Stimulated activated CD4-positive, alpha-beta T cell treated with anti-CD3 and anti-CD28 coated beads, Interleukin-4, amount 100 ng/mL, for 4 hours (primary cell): ENCODE results near the gene IFRD1.

Experiments
- DNase-seq, 2 experiments: peaks; one replicate each; pipeline ENCODE4 v3.0.0-alpha.2; 2020

The IFRD1 gene, protein sequence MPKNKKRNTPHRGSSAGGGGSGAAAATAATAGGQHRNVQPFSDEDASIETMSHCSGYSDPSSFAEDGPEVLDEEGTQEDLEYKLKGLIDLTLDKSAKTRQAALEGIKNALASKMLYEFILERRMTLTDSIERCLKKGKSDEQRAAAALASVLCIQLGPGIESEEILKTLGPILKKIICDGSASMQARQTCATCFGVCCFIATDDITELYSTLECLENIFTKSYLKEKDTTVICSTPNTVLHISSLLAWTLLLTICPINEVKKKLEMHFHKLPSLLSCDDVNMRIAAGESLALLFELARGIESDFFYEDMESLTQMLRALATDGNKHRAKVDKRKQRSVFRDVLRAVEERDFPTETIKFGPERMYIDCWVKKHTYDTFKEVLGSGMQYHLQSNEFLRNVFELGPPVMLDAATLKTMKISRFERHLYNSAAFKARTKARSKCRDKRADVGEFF

DNA sequence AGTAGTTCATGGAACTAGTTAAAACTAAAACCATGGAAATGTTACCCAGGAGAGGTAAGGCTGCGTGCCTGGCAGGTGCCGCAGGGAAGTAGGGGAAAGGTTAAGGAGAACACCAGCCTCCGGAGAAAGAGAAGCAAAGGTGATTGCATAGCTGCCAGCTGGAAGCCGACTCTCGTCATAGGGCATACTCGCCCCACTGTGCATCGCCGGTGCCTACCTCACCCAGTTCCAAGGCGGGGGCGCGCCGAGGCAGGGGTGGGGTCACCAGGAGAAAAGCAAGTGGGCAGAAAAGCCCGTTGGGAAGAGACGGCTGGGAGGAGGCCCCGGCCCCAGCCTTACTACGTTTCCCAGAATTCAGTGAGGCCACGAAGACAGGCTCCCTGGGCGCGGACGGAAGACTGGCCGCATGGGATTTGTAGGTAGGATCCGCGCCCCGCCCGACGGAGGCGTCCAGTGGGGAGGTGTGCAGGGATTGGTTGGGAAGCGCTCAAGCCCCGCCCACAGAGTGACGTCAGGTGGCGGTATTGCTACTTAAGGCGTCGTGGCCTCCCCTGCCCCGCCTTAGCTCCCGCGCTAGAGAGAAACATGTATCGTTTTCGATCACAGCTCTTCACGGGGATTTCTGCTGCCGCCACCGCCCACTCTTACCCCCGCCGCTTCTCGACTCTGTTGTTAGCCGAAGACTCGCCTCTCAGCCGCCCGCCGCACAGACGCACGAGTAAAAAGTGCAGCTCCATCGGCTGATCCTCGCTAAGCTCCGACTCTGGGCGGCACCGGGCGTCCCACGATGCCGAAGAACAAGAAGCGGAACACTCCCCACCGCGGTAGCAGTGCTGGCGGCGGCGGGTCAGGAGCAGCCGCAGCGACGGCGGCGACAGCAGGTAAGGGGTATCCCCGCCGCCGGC lies at the start of gene IFRD1:
Gene IFRD1 (plus strand): TSS at position 559 of the 905 bp plus-strand sequence. CDS start 229 bp downstream, at position 788.
- DNase-seq, result peak; percentile 96 to 99

DNA sequence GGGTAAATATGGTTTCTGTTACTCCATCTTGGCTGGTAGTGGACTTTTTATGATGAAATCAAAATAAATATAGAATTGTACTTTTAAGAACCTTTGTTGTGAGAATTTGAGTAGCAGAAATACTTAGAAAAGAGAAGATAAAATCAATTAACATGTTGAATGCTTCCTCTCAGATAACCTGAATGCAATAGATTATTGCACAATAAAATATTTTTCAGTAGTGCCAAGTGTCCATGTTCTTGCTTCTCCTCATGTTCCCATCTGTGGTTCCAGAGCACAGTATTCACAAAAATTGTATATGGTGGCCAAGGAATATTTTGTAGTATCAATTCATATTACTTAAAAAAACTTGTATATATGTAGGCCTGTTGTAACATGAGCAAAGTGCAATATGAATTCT lies 45.9 kb upstream of the IFRD1 start:
- DNase-seq, result no peak

DNA sequence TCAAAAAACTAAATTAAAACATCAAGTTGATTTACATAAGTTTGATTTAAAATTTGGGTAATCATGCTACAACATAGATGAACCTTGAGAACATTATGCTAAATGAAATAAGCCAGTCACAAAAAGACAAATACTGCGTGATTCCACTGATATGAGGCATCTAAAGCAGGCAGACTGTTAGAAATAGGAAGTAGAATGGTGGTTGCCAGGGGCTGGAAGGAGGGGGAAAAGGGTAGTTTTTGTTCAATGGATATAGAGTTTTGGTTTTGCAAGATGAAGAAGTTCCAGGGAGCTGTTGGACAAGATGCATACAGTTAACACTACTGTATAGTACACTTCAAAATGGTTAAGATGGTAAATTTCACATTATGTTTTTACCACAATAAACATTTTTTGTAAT lies 45.0 kb upstream of the IFRD1 start:
- DNase-seq, result no peak

DNA sequence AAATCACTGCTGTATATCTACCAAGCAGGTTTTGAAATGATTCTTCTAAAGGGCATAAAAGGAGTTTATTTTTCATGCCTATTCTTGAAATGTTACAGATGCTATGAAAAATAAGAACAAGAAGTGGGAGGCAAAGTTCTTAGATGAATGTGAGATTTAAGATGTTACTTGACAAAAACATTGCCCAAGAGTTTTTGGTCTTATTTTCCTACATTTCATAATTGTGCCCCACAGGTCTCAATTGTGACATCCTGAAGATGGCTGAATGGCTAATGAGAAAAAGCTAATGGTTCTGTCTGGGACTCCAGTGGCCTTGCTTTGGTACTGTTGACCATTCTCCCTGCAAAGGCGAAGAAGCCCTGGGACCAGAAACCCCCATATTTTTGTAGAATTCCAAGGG lies 43.0 kb upstream of the IFRD1 start:
- no peak for DNase-seq

DNA sequence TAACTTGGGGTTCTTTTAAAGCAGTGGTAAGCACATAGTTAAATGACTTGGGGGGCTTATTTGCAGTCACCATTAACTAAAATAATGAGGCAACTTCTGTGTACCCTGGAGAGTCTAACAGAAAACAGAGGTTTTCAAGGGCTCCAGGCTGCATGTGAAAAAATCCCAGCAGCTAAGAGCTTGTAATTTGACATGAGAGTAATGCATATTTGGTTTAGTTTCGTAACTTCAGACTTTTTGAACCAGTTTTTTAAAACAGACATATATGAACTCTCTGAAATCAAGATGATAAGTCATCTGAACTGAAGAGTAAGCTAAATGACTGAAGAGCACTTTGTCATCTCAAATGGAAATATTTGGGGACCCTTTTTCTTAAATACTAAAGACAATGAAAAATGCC lies 40.2 kb upstream of the IFRD1 start:
- DNase-seq, result no peak

DNA sequence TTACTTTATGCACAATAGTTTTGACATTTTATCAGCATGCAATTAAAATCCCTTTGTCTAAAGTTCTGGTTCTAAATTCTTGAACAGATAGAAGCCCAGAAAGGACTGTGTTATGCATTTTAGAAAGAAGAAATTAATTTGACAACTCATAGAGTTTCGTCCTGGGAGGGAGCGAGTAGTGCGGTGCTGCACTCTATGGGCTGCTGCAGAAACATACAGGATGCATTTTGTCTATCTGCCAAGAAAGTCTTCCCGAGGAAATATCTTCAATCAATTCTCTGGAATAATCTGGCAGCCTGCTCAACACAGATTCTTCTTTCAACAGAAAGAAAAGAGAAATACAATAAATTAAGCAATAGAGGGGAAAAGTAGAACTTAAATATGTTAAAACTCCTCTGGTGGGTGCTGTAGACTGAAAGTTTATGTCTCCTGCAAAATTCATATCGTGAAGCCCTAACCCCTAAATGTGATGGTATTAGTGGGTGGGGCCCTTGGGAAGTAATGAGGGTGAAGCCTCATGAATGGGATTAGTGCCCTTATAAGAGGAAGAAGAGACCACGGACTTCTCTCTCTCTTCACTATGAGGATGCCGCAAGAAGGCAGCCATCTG lies 39.0 kb upstream of the IFRD1 start:
- DNase-seq, result no peak

DNA sequence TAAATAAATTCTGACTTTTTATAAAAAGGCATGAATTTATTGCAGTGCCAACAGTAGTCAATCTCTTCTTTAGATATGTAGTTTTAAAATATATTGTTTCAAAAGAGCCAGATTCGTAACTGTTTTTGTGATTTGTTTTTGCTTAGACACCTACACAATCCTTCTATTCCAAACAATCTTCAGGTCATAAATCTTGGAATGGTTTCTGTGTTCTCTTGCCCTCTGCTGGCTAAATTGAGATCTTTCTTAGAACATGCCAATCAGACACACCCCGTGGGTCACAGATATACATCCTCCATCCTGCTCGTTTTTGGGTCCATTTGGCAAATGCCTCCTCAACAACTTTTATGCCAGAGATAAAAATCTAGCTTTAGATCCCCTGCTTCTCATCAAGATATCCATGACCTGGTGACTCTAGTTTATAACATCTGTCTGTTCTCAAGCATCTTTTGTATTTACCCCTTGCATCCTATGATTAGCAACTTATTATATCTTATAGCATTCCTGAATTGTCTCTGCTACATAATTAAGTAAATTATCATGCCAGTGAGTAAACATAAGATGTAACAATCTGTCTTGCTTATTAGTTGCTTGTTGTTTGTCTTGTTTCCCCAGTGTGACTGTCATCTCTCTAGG lies 35.3 kb upstream of the IFRD1 start:
- DNase-seq, result no peak

DNA sequence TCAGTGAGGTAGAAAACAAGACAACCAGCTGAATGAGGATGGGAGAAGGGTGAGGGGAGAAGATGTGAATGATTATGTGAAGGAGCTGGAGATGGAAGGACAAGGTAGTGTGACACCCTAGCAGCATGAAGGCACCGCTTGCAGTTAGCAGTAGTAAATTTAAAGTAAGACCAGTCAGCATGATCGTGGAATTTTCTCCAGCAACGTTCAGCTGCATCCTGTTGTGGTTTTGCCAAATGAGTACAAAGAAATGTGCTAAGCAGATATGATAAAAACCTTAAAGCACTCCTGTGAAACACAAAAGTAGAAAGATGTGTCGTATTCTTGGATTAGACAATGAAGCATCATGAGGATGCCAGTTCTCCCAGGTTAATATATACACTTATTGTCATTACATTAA lies 34.1 kb upstream of the IFRD1 start:
- no peak for DNase-seq

DNA sequence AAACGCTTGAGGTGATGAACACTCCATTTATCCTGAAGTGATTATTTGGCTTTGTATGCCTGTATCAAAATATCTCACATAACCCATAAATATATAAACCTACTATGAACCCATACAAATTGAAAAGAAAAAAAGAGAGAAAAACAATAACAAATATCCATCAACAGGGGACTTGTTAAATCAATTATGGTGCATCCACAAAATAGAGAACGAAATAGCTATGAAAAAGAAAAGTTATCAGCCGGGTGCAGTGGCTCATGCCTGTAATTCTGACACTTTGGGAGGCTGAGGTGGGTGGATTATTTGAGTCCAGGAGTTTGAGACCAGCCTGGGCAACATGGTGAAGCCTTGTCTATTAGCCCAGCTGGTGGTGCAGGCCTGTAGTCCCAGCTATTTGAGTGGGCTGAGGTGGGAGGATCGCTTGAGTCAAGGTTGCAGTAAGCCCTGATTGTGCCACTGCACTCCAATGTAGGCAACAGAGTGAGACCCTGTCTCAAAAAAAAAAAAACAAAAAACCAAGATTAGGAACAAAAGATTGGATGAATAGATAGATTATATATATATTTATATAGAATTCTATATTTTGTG lies 30.6 kb upstream of the IFRD1 start:
- no peak for DNase-seq

DNA sequence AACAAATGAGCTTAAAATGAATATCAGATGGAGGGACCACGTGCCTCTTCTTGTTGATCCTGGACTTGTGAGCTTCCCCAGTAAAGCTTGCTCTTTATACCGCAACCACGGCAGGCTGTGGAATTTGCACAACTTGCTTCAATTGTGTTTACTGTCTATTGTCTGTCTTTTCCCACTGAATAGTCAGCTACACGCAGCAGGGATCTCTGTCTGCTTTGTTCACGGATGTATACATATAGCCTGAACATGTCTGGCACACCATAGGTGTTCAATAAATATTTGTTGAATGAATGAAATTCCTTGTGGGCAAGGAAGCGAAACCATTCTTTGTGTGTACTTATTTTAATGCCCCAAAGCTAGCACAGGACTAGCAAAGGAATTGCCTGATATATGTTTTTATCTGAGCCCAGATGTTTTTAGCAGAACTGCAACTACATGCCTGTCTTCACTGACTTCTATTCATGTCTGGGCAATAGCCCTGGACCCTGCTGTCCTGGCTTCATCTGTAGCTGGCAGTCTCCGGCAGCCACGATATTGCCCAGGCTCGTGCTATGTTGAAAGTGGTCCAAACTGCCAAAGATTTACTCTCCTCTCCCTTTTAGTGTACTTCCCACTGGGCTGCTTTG lies 29.9 kb upstream of the IFRD1 start:
- DNase-seq, result no peak

DNA sequence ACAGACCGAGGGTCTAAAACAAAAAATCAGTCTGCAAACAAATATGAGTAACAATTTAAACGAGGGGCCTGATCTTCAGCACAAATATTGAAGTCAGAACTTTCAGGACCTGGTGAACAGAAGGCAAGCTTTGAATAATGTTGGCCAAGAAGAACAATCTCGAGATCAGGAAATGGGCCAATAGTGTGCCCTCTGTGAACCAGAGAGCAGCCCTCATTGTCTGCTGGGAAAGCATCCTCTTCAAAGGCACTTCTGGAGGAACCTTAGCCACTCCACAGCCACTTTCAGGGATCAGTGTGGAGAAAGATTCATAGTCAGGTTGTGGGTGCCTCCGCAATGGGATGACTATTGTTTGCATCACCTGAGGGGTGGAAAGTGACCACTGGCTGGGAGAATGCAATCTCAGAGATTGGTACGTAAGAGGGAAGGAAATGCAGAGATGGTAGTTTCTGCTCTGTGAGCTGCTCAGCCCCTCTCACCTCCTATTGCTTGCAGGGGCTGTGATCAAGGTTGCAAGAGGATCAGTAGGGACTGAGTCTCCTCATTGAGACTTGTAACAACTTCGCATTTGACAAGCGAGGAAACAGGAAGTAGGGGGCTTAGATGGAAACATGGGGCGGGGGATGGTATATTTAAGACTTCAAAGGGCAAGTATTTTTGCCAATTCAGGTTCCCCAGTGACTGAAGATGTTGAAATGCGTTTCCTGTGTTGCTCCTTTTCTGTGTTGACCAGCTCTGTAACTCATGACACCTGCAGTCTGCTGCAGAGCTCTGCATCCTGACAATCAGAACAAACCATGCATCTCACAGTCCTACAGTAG lies 28.4 kb upstream of the IFRD1 start:
- no peak for DNase-seq

DNA sequence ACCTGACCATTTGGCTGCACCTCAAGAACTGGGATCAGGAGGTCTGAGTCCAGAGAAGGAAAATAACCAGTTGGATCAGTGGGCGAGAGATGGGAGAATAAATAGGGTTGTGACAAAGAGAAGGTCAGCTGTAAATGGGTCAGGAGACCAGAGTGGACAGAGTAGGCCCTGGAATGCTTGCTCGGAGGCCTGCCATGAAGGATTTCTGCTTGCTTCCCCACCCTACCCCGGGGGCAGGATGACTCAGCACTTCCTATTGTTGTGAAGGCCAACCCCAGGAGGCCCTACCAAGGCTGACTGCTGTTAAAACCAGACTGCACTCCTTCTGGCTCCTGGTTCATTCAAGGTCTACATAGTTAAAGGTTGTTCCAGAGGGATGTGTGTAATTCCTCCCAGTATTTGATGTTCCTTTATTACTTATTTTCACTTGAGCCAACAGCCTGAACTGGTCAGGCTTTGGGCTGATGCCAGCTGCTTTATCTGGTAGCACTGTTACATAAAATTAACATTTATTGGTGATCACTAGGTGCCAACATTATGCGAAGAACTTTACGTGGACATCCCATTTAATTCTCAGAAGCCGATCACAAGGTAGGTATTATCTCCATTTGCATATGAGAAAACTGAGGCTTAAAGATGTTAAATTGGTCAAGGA lies 27.3 kb upstream of the IFRD1 start:
- DNase-seq, result peak; percentile 10 to 11

DNA sequence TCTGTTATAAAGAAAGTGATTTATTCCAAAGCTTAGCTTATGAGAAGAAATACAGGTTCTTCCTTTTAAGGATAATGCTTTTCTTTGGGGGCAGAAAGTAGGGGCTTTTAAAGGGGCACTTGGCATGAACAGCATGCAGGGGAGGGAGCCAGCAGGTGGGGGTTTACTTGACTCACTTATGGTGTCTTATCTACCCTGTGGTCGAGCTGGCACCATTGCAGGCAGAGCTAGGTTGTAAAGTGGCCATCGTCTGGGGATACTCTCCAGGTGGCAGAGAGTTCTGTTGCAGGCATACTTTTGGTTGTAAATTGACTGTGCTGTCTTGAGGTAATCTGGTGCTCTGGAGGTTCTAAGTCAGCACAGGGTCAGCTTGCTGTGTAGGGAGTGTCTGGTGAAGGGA lies 26.3 kb upstream of the IFRD1 start:
- DNase-seq, result no peak

DNA sequence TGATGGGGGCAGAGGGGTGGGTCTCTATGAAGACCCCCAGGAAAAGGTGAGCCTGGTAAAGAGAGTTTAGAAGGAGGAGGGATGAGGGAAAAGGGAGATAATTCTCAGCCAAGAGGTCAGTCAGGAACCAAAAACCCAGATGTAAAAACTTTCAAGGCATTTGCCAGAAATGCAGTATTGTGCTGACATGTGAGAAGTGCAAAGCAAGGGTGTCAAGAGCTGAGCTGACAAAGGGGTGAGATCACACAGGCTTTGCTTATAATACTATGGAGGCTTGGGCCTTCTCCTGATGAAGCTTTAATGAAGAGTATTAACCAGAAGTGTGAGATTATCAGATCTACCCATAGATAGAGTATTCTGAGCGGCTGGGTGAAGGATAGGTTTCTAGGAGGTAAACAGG lies 22.3 kb upstream of the IFRD1 start:
- DNase-seq, result no peak

DNA sequence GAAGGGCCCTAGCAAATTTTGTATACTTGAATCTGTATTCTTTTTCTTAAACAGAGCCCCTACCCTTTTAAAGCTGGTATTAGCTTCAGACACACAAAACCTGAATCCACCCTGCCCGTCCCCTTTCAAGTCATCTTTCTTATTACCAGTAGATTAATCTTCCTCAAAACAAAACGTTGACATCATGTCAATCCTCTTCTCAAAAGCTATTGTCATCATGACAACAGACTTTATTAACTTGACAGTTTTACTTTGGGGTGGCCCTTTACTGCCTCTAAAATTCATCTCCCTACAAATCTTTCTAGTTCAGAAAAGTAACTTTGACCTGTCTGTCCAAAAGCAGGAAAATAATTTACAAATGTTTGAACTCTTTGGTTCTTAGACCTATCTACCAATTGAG lies 21.5 kb upstream of the IFRD1 start:
- DNase-seq, result no peak

DNA sequence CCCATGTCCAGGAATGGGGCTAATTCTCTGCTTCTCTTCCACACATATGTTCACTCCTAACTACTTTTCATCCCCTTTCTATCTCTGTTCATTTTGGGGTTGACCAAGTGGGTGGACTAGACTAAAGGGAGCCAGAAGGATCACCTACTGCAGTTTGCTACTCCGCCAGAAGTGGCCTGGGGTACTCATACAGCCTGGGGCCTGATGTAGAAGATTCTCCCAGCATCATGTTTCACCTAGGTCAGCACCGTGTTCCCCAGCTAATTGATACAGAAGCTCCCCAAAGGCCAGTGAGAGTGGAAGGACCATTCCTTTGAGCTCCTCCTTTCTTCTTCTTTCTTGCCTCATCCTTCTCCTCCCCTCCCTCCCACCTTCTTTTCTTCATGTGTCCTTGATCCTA lies 19.6 kb upstream of the IFRD1 start:
- no peak for DNase-seq

DNA sequence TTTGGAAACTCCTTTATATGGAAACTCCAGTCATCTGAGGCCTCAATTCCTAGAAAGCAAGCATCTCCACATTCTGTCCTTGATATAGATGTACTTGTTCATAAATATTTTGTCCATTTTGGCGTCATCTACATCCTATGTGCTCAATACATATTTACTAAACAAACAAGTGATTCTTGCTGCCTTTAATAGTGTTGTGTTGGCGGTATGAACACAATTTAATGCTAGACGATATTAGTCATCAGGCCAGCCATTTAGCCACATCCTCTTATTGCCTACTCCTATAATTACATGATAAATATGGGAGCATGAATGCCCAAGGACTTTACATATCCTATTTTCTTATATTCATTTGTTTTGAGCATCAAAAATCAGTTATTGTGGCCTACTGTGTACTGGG lies 18.5 kb upstream of the IFRD1 start:
- DNase-seq, result no peak

DNA sequence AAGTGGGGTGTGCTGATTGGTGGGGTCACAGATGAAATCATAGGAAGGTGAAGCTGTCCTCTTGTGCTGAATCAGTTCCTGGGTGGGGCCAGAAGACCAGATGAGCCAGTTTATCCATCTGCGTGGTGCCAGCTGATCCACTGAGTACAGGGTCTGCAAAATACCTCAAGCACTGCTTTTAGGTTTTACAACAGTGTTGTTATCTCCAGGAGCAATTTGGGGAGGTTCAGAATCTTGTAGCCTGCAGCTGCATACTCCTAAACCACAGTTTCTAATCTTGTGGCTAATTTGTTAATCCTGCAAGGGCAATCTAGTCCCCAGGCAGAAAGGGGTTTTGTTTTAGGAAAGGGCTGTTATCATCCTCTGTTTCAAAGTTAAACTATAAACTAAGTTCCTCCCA lies 17.0 kb upstream of the IFRD1 start:
- DNase-seq, result no peak

DNA sequence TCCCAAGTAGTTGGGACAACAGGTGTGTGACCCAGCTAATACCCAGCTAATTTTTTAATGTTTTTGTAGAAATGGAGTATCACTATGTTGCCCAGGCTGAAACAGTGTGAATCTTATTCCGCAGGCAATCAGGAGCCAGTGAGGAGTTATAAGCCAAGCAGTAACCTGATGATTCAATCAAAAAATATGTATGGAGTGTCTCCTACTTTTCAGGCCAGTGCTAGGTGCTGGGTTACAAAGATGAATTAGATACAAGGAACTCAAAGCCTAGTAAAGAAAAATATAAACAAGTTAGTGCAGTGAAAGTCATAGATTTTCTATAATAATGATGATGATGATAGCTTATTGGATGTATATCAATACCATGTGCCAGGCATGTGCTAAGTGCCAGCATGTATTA lies 13.2 kb upstream of the IFRD1 start:
- DNase-seq, result no peak

DNA sequence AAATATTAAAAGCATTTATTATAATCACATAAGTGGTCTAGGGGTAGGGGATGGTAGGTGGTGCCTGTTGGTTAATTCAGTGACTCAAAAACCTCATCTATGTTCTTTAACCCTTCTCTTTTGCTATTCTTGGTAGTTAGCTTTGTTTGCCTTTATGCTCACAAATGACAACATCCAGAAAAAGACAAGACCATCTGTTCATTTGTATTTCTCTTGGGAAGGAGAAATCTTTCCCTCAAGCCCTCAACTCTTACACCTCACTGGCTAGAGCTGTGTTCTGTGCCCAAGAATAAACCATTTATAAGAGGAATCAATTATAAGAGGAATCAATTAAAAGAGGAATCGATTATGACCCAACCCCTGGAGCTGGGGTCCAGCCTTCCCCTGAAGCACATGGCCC lies 10.8 kb upstream of the IFRD1 start:
- DNase-seq, result no peak

DNA sequence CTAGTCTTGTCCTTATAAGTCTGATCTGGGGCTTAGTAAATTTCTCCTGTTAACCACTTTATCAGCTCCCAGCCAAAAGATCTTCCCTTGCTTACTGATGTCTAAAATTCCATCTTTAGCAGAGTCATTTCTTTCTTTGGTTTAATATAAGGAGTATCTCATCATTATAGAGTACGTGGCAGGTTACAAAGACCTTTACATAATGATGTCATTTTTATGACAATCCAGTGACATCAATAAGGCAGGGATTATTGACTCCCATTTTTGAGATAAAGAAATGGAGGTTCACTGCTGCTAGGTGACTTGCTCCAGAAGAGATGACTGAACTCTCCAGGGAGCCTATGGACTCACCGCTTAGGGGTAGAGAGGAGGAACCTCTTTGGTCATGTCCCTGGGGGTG lies 8.1 kb upstream of the IFRD1 start:
- DNase-seq, result no peak
